Lower leg skin (tissue), 3 donors: Measurements from ENCODE around the gene CAB39.

Source experiments
- POLR2A ChIP-seq, 2 donors: fragments of 450-650 bp; IDR thresholded peaks; one replicate each; pipeline ENCODE4 v1.6.1; 2016 to 2017; ENCODE audit warnings: antibody characterized with exemption in 2 of 2, mild to moderate bottlenecking in 1 of 2, moderate library complexity in 1 of 2
- TF ChIP-seq, protein P1 (sequence below), 3 donors: fragments of 450-650 bp; IDR thresholded peaks; one replicate each; pipeline ENCODE4 v1.5.1; 2016; ENCODE audit warnings: antibody characterized with exemption in 3 of 3, mild to moderate bottlenecking in 3 of 3, moderate library complexity in 2 of 3

DNA sequence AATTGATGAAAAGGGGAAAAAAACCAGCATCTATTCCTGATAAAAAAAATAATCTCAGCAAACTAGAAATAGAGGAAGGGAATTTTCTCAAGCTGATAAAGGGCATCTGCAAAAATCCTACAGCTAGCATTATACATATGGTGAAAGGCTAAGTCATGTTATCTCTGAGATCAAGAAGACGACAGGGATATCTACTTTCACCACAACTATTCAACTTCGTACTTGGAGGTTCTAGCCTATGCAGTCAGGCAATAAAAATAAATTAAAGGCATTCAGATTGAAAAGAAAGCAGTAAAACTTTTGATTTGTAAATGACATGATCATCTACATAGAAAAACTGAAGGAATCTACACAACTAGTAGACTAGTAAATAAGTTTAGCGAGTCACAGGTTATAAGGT is 58.2 kb downstream of the CAB39 start:
- TF ChIP-seq, protein P1, sequence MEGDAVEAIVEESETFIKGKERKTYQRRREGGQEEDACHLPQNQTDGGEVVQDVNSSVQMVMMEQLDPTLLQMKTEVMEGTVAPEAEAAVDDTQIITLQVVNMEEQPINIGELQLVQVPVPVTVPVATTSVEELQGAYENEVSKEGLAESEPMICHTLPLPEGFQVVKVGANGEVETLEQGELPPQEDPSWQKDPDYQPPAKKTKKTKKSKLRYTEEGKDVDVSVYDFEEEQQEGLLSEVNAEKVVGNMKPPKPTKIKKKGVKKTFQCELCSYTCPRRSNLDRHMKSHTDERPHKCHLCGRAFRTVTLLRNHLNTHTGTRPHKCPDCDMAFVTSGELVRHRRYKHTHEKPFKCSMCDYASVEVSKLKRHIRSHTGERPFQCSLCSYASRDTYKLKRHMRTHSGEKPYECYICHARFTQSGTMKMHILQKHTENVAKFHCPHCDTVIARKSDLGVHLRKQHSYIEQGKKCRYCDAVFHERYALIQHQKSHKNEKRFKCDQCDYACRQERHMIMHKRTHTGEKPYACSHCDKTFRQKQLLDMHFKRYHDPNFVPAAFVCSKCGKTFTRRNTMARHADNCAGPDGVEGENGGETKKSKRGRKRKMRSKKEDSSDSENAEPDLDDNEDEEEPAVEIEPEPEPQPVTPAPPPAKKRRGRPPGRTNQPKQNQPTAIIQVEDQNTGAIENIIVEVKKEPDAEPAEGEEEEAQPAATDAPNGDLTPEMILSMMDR (IDR thresholded peaks at IDR 0.05): no peak
- no peak for TF ChIP-seq POLR2A (IDR thresholded peaks at IDR 0.05)
